Anterior cingulate cortex (tissue), 58 donors: ENCODE measurements around the gene HERC3.
A peak's percentile ranks its signal among the peaks of the same experiment; 100 is the strongest.
"Not testable (repeated sequence)": the region's sequence is repeated elsewhere in the genome, so short reads cannot be mapped to it uniquely, and the experiment has no call there.

Experiments used
- DNase-seq, 58 donors: peaks; one replicate each; lab custom pipeline; 2025; lab: John Stamatoyannopoulos, UW

Gene HERC3

DNA sequence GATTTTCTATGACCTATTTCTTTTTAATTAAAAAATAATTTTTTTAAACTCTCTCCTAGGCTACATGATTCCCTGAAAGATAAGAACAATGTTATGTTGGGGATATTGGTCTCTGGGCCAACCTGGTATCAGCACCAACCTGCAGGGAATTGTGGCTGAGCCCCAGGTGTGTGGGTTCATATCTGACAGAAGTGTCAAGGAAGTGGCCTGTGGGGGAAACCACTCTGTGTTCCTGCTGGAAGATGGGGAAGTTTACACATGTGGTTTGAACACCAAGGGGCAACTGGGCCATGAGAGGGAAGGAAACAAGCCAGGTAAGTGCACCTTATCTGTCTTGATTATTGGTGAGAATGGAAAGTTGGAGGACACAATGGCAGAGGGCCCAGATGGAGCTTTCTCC, 13.5 kb downstream of the HERC3 start:
- no peak for DNase-seq

DNA sequence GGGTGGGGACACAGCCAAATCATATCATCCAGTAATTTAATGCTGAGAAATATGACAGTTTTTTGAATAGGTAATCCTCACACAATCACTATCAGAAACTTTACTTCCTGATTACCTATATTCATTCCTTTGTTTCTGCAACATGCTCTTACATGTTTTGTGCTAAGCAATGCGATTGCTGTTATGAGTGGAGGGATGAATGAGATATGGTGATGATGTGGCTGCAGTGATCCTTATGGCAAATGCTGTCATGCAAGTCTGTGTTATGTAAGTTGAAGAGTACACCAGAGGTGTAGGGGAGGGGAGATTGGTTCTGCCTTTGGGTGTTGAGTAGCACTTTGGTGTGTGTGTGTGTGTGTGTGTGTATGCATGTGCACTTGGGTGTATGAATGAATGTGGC, 14.6 kb downstream of the HERC3 start:
- no peak for DNase-seq

DNA sequence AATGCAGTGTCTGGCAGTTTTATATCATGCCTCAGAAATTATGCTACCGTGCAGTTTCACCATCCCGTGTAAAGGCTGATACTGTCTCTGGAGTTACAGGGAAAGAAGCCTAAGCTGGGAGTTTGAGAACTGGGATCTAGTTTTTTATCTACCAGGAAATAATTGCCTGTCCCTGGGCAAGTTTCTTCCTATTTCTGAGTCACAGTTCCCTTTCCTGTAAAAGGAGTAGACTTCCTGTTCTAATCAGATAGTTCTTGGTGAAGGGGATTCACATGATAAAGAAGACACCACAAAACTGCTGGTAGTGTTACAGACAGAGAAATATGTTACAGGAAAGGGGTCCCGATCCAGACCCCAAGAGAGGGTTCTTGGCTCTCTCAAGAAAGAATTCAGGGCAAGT, 17.1 kb downstream of the HERC3 start:
- no peak for DNase-seq

DNA sequence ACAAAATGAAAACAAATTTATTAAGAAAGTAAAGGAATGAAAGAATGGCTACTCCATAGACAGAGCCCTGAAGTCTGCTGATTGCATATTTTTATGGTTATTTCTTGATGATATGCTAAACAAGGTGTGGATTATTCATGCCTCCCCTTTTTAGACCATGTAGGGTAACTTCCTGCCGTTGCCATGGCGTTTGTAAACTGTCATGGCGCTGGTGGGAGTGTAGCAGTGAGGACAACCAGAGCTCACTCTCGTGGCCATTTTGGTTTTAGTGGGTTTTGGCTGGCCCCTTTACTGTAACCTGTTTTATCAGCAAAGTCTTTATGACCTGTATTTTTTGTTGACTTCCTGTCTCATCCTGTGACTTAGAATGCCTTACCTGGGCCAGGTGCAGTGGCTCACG, 17.5 kb downstream of the HERC3 start:
- not testable (repeated sequence) for DNase-seq

DNA sequence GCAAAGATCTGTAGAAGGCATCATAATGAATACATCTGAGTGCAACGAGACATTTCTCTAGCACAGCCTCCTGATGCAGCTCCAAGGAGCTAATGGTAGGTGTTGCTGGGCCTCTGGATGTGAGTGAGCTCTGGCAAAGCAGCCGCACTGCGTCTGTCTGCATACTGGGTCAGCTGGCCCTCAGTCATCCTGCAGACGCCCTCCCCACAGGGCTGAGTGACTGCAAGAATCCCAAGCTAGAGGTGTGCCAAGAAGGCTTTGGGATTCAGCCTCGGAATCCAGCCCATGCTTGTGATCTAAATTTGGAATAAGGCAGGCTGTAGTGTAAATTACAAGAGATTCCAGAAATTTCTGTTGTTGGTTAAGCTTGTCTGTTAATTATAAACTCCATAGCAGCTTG, 18.5 kb downstream of the HERC3 start:
- DNase-seq: peak in 32 of 58 donors; percentile 5 to 67 (median 24)

DNA sequence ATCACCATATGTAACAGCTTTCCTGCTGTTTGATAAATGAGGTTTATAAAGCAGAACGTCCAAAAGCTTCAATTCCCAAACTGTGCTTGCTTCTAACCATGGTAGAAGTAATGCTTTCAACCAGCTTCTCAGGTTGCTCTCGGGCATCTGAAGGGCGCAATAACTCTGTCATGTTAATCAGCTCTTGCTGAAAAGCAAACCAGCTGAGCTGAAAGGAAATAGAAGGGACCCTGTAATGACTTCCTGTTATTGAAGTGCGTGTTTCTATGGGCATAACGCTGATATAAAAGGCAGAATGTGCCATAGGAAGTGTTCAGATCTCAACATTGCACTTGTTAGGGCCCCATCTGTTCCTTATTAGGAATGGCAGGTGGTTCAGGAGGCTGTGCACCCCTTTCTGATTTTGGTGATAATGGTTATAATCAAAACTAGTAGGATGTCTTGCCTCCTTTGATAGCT, 21.2 kb downstream of the HERC3 start:
- no peak for DNase-seq

DNA sequence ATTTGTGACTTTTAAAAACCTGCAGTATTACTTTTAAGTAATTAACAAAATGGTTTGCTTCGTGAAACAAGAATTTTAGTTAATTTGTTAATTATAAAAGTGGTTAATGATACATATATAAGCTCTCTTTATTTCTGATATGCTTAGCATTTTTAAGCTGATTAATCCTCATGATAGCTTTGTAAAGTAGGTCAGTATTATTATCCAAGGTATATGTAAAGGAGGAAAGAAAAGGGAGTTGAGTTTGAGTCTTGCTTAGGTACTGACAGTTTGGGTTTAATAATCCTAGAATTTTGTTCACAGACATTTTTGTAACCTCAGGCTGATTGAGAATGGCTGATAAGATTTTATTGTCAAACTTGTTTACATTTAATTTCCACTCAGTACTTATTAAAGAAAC, 21.8 kb downstream of the HERC3 start:
- no peak for DNase-seq

DNA sequence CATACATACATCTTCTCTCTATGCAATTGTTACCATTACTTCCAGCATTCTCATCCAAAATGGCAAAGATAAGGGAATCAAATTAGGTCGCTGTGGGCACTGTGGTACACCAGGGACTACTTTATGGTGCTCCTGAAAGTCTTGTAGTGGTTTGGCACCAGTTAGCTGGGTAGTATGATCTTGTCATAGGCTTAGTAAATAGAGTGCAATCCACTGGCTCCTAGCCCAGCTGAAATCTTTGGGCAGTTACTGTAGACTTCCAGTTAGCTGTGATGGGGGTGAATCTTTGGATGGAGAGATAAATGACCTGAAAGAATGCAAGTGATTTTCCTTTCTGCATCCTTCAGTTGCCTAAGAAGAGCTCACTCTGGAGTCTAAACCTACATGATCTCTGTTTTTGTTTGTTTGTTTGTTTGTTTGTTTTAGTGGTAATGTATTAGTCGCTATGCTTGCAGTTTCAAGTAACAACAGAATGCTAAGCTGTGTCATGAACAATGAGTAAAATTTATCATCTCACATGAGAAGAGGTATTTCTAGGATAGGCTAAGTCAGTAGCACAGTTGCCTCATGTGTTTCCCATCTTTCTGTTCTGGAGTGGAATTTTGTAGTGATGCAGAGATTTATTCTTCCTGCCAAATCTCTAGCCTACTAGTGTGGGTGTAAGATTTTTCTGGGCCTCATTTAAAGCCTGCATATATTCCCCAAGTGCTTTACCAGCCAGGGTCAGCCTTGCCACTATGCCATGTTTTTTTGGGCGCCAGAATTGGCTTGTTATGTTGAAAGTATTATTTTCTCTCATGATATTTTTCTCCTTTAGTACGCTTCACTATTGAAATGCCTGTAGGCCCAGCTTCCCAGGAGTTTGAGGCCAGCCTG, 24.2 kb downstream of the HERC3 start:
- DNase-seq: peak in 1 of 58 donors; percentile 45

DNA sequence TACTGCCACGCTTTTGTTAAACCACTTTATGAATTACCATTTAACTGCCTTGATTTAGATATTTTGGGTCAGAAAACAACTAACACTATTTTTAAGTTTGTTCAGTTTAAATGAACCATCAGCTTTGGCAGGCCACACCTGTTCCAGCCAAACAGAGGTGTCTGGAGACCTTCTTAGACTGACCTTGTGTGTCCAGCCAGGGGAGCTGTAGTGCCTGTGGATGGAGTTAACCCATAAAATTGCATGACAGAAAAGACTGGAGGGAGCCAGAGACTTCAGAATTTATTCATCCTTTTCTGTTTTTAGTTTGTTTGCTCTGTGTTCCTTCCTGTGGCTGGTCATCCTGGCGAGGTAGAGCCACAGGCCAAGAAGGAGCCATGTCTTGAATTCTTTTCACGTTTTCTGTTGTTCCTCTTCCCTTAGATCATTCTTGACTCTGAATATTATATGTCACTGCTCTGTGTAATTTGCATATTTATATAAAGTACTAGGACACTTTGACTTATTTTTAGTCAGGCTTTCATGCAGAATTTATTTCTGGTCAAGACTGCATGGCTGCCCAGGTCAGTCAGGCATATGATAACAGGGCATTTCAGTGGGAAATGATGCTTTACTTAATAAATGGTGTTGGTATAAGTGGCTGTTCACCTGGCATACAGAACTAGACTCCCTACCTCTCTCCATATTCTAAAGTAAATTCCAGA, 26.7 kb downstream of the HERC3 start:
- DNase-seq: no peak

DNA sequence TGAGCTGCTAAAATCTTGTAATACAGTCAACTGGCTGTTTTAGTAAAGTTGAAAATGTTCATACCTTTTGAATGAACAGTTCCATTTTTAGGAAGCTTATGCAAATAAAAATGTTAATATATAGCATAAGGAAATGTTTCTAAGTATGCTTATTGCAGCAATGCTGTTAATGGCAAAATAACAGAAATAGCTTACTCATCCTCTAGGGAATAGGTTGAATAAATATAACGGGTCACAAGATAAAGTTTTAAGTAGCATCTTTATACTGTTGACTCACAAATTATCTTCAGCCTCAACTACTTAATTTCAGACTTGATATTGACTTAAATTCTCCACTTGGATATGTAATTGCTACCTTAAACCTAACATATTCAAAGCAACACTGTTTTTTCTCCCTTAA, 27.7 kb downstream of the HERC3 start:
- DNase-seq: no peak

DNA sequence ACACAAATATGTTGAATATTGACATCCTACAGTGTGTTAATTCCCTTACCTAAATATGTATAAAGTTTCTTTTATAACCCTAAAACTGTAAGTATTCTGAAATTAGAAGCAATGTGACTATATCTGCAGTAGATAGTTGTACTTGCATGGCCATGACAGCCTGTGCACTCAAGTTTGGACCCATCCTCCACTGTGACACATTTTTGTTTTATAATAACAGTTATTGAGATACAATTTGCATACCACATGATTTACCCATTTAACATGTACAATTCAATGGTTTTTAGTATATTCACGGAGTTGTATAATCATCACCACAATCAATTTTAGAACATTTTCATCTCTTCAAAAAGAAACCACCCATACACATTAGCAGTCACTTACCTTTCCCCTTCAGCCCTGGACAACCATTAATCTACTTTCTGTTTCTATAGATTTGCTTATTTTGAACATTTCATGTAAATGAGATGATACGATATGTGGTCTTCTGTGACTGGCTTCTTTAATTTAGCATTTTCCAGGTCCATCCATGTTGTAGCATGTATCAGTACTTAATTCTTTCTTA, 29.6 kb downstream of the HERC3 start:
- DNase-seq: no peak

DNA sequence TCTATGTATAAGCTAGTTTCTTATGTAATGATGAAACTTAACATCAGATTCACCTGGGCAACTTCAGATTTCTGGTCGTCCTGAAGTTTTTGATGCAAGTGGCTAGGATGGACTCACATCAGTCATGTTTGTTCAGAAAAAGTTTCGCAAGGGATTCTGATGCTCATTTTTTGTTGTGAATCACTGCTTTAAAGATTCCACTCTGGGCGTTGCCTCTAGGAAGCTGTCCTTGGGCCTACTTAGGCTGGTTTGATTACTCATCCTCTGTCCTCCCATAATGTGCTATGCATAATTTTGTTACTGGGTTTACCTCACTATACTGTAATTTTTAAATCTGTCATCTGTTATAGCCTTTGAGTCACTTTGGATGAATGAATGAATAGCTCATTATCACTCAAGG, 30.8 kb downstream of the HERC3 start:
- no peak for DNase-seq

DNA sequence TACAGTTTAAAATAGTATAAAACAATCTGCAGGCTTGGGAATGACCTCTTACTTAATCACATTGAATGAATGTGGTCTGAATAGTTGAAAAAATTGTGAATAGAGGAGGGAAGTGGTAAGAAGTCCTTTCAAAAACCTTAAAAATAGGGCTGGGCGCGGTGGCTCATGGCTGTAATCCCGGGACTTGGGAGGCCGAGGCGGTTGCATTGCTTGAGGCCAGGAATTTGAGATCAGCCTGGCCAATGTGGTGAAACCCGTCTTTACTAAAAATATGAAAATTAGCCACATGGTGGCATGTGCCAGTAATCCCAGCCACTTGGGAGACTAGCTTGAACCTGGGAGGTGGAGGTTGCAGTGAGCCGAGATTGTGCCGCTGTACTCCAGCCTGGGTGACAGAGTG, 36.5 kb downstream of the HERC3 start:
- peak in 5 of 58 donors; percentile 3 to 24 (median 7) for DNase-seq

DNA sequence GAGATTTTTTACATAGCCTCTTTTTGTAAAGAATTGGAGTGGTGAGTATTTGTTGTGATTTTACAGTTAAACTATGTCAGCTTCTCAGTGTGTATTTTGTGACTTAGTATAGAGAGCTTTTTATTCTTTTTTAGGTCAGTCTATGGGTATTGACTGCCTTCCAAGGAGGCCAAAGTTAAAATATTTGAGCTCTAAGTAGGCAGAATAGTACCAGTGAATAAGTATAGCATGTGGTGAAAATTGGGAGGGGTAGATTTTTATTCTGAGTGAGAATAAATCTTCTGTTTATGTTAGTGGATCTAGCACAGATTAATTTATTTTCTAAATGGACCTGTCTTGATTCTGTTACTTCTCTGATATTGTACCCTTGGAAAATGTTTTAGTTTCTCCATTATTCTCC, 37.5 kb downstream of the HERC3 start:
- no peak for DNase-seq

DNA sequence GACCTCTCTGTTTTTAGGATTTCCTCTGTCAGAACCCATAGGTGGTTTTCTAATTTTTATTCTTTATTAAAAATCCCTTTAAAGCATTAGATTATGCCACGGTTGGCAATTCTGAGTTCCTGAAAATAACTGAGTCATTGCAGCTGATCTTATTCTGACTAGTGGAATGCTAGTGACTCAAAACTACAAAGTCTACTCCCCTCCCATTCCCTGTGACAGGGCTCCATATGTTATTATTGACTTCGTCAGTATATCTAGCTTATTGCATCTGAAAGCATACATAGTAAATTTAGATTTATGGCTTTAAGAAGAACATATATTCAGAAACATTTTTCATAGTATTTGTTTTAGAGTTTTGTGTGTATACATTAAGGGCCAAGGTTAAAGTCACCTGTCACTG, 38.5 kb downstream of the HERC3 start:
- DNase-seq: no peak

DNA sequence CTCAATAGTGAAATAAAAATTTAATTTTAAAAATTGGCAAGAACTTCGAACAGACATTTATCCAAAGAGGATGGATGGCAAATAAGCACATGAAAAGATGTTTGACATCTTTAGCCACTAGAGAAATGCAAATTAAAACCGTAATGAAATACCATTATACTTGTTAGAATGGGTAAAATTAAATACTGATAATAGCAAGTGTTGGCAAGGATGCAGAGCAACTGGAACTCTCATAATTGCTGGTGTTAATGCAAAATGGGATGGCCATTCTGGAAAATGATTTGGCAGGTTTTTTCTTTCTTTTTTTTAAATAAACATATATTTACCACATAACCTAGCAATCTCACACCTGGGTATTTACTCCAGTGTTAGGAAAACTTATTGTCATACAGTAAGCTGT, 51.7 kb downstream of the HERC3 start:
- no peak for DNase-seq

DNA sequence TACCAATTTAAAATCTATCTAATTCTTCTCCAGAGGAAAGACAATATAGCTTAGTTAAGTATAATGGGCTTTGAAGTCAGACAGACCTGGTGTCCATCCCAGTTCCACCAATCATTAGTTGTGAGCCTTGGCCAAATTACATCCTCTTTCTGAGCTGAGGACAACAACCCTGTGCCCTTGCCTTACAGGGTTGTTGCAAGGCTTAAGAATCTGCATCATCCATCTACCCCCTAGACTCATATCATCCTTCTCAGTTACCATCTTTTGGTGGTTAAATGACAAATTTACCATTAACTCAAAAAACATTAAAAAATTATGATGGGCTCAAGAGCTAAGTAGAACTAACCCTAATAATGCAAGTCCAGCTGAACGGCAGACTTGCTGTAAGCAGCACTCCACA, 53.7 kb downstream of the HERC3 start:
- no peak for DNase-seq

DNA sequence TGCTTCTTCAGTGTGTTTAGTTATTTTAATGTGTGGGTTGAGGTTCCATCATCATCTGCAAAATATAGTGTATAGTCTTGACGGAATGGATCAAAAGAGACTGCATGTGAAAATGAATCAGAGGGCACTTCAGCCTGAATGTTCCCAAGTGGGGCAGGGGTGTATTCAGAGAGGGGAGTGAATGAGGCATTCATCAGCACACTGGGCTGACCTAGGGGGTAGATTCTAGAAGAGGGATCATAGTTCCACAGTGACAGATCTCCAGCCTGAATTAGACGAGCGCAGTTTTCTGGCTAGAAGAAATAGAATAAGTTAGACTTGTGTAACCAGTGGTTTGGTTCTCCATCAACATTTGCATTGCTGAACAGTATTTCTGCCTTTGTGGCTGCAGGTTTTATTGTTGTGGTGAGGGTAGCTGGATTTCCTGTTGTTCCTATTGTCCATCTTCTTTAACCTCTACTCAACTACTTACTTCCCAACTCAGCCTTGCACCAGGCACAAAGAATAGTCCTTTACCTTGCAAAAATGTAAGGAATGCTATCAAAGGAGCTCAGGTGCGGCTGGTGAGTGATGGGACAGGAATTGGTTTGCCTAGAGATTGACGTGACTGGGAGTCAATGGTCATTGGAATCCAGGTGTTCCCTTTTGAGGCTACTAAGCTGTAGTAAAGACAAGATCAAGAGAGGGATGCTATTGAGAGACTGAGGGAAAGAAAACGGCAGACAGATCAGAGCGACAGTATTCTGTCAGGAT, 54.4 kb downstream of the HERC3 start:
- DNase-seq: no peak

DNA sequence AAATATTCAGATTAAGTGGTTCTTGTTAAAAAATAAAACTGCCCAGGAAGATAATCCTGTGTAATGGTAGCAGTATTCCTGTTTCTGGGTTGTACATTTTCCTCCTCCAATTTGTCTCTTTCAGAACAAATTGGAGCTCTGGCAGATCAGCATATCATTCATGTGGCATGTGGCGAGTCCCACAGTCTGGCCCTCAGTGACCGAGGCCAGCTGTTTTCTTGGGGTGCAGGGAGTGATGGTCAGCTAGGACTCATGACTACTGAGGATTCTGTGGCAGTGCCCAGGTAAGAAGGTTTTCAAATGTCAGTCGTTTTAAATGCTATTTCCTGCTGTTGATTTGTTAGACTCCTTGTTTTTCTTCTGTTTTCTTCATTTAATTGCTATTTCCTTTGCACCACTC, 57.4 kb downstream of the HERC3 start:
- DNase-seq: no peak

DNA sequence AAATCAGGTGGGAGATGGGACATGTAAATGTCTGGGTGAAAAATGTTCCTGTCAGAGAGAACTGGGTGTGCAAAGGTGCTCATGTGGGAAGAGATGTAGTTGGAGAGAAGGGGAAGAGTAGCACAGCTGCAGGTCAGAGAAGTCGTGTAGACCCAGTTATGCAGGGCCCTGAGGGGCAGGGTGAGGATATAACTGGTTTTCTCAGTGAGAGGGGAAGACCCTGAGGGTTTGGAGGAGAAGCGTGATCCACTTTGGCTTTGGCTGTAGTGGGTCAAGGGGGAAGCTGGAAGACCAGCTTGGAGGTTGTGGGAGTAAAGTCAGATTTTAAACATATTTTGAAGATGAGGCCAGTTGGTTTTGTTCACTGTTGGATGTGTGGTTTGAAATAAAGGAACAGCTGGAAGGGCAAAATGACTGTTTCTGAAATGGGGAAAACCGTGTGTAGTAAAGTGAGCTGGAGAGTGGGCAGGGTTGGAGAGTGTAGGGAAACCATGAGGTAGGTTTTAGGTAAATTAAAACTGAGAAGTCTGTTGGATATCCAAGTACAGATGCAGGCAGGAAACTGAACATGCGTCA, 61.2 kb downstream of the HERC3 start:
- no peak for DNase-seq

DNA sequence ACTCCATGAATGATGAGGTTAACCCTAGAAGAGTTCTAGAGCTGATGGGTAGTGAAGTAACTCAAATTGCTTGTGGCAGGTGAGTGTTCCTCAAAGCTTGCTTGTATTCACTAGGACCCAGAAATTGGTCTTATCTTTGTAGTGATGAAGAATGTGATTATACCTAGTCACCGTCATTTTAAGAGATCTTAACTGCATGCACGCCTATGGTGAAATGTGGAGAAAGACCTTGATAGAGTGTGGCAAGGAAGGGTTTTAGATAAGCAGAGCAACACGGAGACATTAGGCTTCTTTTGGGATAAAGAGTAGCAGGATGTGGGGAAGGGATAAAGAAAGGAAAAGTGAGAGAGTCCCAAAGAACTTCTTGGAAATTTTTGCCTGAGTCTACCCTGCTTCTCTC, 62.9 kb downstream of the HERC3 start:
- no peak for DNase-seq
